Panc1 (cell line): ENCODE data around the gene GPM6B. TPM values are rescaled to one million over a fixed set of nuclear protein-coding genes. Genes with fewer than 3 reads are reported as not detected.
"Not testable (repeated sequence)": the region's sequence is repeated elsewhere in the genome, so short reads cannot be mapped to it uniquely, and the experiment has no call there.

Source experiments
- ATAC-seq: fragments of 200-7000 bp; cut with Tn5 transposase; 2 replicates; pipeline ENCODE4 v1.9.1; 2020; ENCODE audit warnings: mild to moderate bottlenecking, moderate library complexity
- BruUV-seq: library from RNA; stranded (reverse); fragments of 400-500 nt; replicated peaks from 2 replicates; lab custom pipeline; 2021; lab: Mats Ljungman, UMichigan
- CTCF ChIA-PET: fragments of 300-600 bp; sonication (Branson Sonifier 250); formaldehyde crosslinking; loops from one replicate; lab custom pipeline; 2022; ENCODE audit warnings: antibody characterized with exemption; lab: Charles Lee
- POLR2A ChIA-PET: fragments of 300-600 bp; sonication (Branson Sonifier 250); formaldehyde crosslinking; loops from one replicate; lab custom pipeline; 2022; ENCODE audit warnings: antibody characterized with exemption; lab: Charles Lee
- DNase-seq: peaks from one replicate; pipeline ENCODE4 v3.0.0-alpha.2; 2010; ENCODE audit warnings: low read depth, low spot score
- H3K27ac ChIP-seq: 2 replicates; pipeline ENCODE4 v1.5.1; 2011; ENCODE audit warnings: mild to moderate bottlenecking, low read length, inconsistent platforms
- H3K27me3 ChIP-seq: fragments of 200-500 bp; sonication (Bioruptor generic); 2 replicates; pipeline ENCODE4 v1.6.0; 2014; ENCODE audit warnings: low read length, inconsistent platforms; ENCODE audit not compliant: control insufficient read depth, insufficient read depth
- H3K36me3 ChIP-seq: fragments of 200-500 bp; sonication (Bioruptor generic); 2 replicates; pipeline ENCODE4 v1.5.1; 2014; ENCODE audit warnings: inconsistent platforms, mild to moderate bottlenecking, low read length, moderate library complexity; ENCODE audit not compliant: control insufficient read depth, insufficient read depth
- H3K4me1 ChIP-seq: 2 replicates; pipeline ENCODE4 v1.5.1; 2011; ENCODE audit warnings: inconsistent platforms, mild to moderate bottlenecking, low read length, moderate library complexity; ENCODE audit not compliant: control insufficient read depth, insufficient read depth
- H3K4me3 ChIP-seq, 2 experiments: 2 replicates each; pipeline ENCODE4 v1.5.1; 2011 to 2012; ENCODE audit warnings: low read depth in 2 of 2, low read length in 2 of 2, mild to moderate bottlenecking in 2 of 2, inconsistent platforms in 1 of 2, moderate library complexity in 1 of 2
- H3K9me3 ChIP-seq: fragments of 200-500 bp; sonication (Bioruptor generic); 2 replicates; pipeline ENCODE4 v1.5.1; 2014; ENCODE audit warnings: low read depth, mild to moderate bottlenecking, inconsistent platforms, low read length, moderate library complexity; ENCODE audit not compliant: control insufficient read depth, insufficient read depth
- CTCF ChIP-seq: fragments of 450-650 bp; IDR thresholded peaks from 2 replicates; pipeline ENCODE4 v1.5.1; 2017; ENCODE audit warnings: mild to moderate bottlenecking
- POLR2AphosphoS5 ChIP-seq: IDR thresholded peaks from 2 replicates; pipeline ENCODE4 v1.6.1; 2012; ENCODE audit warnings: mild to moderate bottlenecking, low read depth, low read length, moderate library complexity
- TCF7L2 ChIP-seq: IDR thresholded peaks from 2 replicates; pipeline ENCODE4 v1.6.1; 2011; ENCODE audit warnings: mild to moderate bottlenecking, low read depth, low read length, inconsistent platforms
- in situ Hi-C: cut with HindIII; loops from 2 replicates; pipeline ENCODE4 v1.10.0; 2016; ENCODE audit warnings: low sequenced_read_pairs, low pct_unique_long_range_greater_than_20kb
- intact Hi-C: fragments of 100-400 bp; cut with micrococcal nuclease; formaldehyde crosslinking; loops from one replicate; pipeline ENCODE4 v1.10.0; 2022; ENCODE audit not compliant: unreplicated experiment
- total RNA-seq: library from RNA; stranded (reverse); gene quantifications from one replicate; pipeline ENCODE4 v1.2.1, GENCODE V29; 2021; ENCODE audit not compliant: unreplicated experiment

Gene GPM6B
- total RNA-seq, 1 experiment from 2014 or later, result not detected

GRCh38 chrX:13732246-13733067 lies 84.4 kb downstream of the GPM6B start:
- Histone ChIP-seq H3K4me3 (no peak overlapping the region), H3K27me3 (no peaks in the 10 kb centered on the region), H3K4me1 (no peaks in the 10 kb centered on the region), H3K9me3 (no peaks in the 10 kb centered on the region), H3K27ac (no peak overlapping the region), H3K36me3 (no peaks in the 10 kb centered on the region; the same call in 1 of the 2 replicates)
- TF ChIP-seq TCF7L2, result no peak
- TF ChIP-seq CTCF, result no peak
- no peak for TF ChIP-seq POLR2AphosphoS5
- POLR2A ChIA-PET, result no interaction called here
- CTCF ChIA-PET, result no interaction called here
- intact Hi-C loops, result no loop called here
- in situ Hi-C loops, result no loop called here
- DNase-seq (no peak), ATAC-seq (no peak)
- no TSS peak for BruUV-seq

- H3K36me3 ChIP-seq, ATAC-seq, DNase-seq, POLR2A ChIA-PET, H3K27ac ChIP-seq, H3K9me3 ChIP-seq, H3K4me3 ChIP-seq, CTCF ChIA-PET, BruUV-seq, H3K4me1 ChIP-seq, H3K27me3 ChIP-seq, intact Hi-C loops, in situ Hi-C loops: not testable (repeated sequence)
Observed at GRCh38 chrX:13730523-13730922, 86.4 kb downstream of the GPM6B start.

- H3K4me3 ChIP-seq, CTCF ChIA-PET, H3K36me3 ChIP-seq, intact Hi-C loops, H3K4me1 ChIP-seq, H3K27ac ChIP-seq, H3K27me3 ChIP-seq, H3K9me3 ChIP-seq, DNase-seq, ATAC-seq, POLR2A ChIA-PET, BruUV-seq, in situ Hi-C loops: not testable (repeated sequence)
Observed at GRCh38 chrX:13726583-13726982, 90.3 kb downstream of the GPM6B start.

- H3K27me3 ChIP-seq, BruUV-seq, DNase-seq, H3K4me1 ChIP-seq, H3K4me3 ChIP-seq, H3K27ac ChIP-seq, H3K9me3 ChIP-seq, intact Hi-C loops, in situ Hi-C loops, H3K36me3 ChIP-seq, ATAC-seq, CTCF ChIA-PET: not testable (repeated sequence)
- POLR2A ChIA-PET, result interaction anchor here (0.7 kb wide), 1 partner anchor 37 kb away, joined by 4 read pairs; no protein-coding TSS in a partner anchor
Observed at GRCh38 chrX:13724878-13725277, 92.0 kb downstream of the GPM6B start.
